Omental fat pad (tissue), 4 donors: ENCODE results near the gene OR52D1. TPM values are rescaled to one million over a fixed set of nuclear protein-coding genes. Genes with fewer than 3 reads are reported as not detected.

Experiments used
- ATAC-seq: fragments of 150-250 bp; one replicate; pipeline ENCODE4 v1.9.1; 2016; ENCODE audit warnings: mild to moderate bottlenecking, moderate library complexity; ENCODE audit not compliant: low FRiP score
- DNase-seq: peaks from one replicate; pipeline ENCODE4 v3.0.0-alpha.2; 2019; ENCODE audit warnings: low spot score
- total RNA-seq, 4 donors: library from RNA; depleted of rRNA; stranded (reverse); fragments of >200 nt; gene quantifications; one replicate each; pipeline ENCODE4 v1.1.0, GENCODE V29; 2016
- TF ChIP-seq, protein P1 (sequence below), 3 donors: fragments of 450-650 bp; IDR thresholded peaks; one replicate each; pipeline ENCODE4 v1.5.1; 2016 to 2017; ENCODE audit warnings: antibody characterized with exemption in 3 of 3, mild to moderate bottlenecking in 3 of 3, moderate library complexity in 2 of 3

Gene OR52D1
- total RNA-seq, 4 donors from 2014 or later, result not detected

DNA sequence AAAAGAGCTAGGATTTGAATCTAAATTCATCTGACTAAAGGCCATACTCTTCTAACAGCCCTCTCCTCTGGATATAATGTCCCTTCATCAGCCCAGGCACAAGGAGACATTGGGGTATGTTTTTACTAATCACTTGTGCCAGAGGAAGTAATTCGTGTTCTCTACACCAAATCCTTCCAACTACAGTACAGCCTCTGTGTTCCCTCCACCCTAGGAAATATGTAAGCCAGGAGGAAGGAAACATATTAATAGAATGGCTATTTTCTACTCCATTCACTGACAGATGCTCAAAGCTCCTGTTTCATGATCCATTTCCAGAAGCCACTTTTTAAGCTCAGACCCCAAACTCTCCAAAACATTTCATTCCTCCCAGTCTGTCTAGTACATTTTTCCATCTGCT, 40.0 kb downstream of the OR52D1 start:
- DNase-seq, result no peak
- no peak for ATAC-seq
- TF ChIP-seq, protein P1, sequence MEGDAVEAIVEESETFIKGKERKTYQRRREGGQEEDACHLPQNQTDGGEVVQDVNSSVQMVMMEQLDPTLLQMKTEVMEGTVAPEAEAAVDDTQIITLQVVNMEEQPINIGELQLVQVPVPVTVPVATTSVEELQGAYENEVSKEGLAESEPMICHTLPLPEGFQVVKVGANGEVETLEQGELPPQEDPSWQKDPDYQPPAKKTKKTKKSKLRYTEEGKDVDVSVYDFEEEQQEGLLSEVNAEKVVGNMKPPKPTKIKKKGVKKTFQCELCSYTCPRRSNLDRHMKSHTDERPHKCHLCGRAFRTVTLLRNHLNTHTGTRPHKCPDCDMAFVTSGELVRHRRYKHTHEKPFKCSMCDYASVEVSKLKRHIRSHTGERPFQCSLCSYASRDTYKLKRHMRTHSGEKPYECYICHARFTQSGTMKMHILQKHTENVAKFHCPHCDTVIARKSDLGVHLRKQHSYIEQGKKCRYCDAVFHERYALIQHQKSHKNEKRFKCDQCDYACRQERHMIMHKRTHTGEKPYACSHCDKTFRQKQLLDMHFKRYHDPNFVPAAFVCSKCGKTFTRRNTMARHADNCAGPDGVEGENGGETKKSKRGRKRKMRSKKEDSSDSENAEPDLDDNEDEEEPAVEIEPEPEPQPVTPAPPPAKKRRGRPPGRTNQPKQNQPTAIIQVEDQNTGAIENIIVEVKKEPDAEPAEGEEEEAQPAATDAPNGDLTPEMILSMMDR (IDR thresholded peaks at IDR 0.05), result no peak

DNA sequence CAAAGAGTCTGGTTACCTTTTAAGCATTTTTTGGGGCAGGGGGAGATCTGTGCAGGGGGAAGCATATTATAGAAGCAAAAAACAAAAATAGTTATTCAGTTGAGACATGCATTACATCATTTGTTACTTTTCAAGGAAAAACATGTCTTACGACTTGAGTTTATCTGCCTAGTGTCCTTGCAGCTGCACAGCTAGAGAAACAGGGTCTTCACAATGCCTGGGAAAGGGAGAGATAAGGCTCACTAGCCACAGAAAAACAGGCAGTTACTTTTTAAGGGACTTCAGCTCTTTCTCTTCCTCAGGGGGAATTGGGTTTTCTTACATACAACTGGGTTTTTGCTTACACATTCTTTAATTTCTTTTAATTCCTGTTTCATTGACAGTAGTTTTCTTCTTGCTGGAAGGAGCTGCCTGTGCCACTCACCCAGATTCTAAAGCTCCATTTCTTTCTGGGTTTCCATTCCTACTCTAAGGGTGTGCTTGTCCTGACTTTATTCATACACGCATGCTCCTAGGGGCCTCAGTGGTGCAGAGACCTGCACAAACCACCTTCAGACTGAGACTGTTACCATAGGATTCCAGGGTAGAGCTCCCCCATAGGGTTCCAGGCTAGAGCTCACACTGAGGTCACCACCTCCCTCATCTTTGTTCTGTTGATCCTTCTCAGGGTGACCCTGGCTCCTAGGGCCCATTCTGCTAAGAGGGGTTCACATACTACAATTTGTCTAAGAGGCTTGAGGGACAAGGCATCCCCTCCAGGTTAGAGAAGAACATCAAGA, 42.8 kb downstream of the OR52D1 start:
- no peak for DNase-seq
- TF ChIP-seq, protein P1 (IDR thresholded peaks at IDR 0.05), result no peak
- ATAC-seq, result no peak

DNA sequence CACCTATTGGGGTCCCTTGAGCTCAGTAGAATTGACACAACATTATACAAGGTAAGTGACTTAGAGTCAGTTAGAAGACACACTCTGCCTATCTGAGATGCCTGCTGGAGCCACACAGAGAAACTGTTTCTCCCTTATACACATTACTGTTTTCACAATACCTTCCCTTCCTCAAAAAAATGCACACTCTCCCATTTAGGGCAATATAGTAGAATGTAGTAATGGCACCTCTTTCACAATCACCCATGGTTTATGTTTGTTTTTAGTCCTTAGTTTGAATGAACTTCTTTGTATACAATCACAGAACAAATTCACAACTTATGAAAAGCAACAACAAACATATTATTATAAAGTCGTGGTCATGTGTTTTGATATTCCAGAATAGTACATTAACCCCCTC, 45.6 kb downstream of the OR52D1 start:
- TF ChIP-seq, protein P1 (IDR thresholded peaks at IDR 0.05), result no peak
- ATAC-seq, result no peak

DNA sequence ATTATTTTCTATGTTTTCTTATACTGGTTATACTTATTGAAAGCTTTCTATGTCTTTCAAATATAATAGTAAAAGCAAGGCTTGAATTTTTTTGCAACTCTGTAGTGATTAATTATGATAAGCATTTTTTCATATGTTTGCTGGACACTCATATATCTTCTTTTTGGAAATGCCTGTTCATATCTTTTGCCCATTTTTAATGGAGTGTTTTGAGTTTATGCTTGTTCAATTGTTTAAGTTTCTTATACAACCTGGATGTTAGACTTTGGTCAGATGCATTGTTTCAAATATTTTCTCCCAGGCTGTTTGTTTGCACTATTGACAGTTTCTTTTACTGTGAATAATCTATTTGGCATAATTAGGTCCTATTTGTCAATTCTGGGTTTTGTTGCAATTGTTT, 48.0 kb downstream of the OR52D1 start:
- ATAC-seq, result no peak
- TF ChIP-seq, protein P1 (IDR thresholded peaks at IDR 0.05), result no peak
- DNase-seq, result no peak

More for the DNA sequence above, 45.6 kb downstream of the OR52D1 start:
- DNase-seq, result no peak

Other genes starting within 250 kb of the OR52D1 start
- not detected for gene HBG1, start 238.8 kb upstream of the OR52D1 start, total RNA-seq
- 1 to 10 TPM in 1 of 4 donors, not detected in 3; 2.1 TPM for gene HBG2, start 233.9 kb upstream of the OR52D1 start, total RNA-seq
- not detected for gene HBE1, start 218.7 kb upstream of the OR52D1 start, total RNA-seq
- not detected for gene OR51B4, start 186.7 kb upstream of the OR52D1 start, total RNA-seq
- gene OR51B2, start 164.4 kb upstream of the OR52D1 start, total RNA-seq, result 1 to 10 TPM in 1 of 4 donors, under 1 TPM in 1, not detected in 2; 0.46 to 1.1 TPM
- gene OR51B5, start 145.2 kb upstream of the OR52D1 start, total RNA-seq, result under 1 TPM in 3 of 4 donors, not detected in 1; 0.36 to 0.63 (median 0.46) TPM
- gene OR51B6, start 137.2 kb upstream of the OR52D1 start, total RNA-seq, result not detected
- gene OR51M1, start 104.9 kb upstream of the OR52D1 start, total RNA-seq, result not detected
- gene OR51Q1, start 66.6 kb upstream of the OR52D1 start, total RNA-seq, result not detected
- gene OR51I1, start 47.2 kb upstream of the OR52D1 start, total RNA-seq, result under 1 TPM in 1 of 4 donors, not detected in 3; 0.96 TPM
- gene OR51I2, start 39.4 kb upstream of the OR52D1 start, total RNA-seq, result not detected
- gene UBQLN3, start 21.3 kb downstream of the OR52D1 start, total RNA-seq, result 1 to 10 TPM in 2 of 4 donors, under 1 TPM in 2; 0.82 to 1.3 (median 0.98) TPM
- gene UBQLNL, start 28.0 kb downstream of the OR52D1 start, total RNA-seq, result 1 to 10 TPM in 2 of 4 donors, under 1 TPM in 2; 0.19 to 1.7 (median 0.81) TPM
- 1 to 10 TPM in 1 of 4 donors, under 1 TPM in 1, not detected in 2; 0.48 to 1.8 TPM for gene OR52H1, start 59.9 kb downstream of the OR52D1 start, total RNA-seq
- gene OR52B6, start 92.2 kb downstream of the OR52D1 start, total RNA-seq, result not detected
- gene TRIM6, start 108.0 kb downstream of the OR52D1 start, total RNA-seq, result 1 to 10 TPM; 1.9 to 3.3 (median 2.8) TPM
- 1 to 10 TPM; 3.7 to 9.6 (median 6.6) TPM for gene TRIM34, start 136.3 kb downstream of the OR52D1 start, total RNA-seq
- 10 to 100 TPM; 18.0 to 24.4 (median 21.1) TPM for gene TRIM5, start 196.4 kb downstream of the OR52D1 start, total RNA-seq
- gene TRIM22, start 201.1 kb downstream of the OR52D1 start, total RNA-seq, result 100 to 1,000 TPM in 1 of 4 donors, 10 to 100 TPM in 3; 22.3 to 163 (median 55.7) TPM
- under 1 TPM in 1 of 4 donors, not detected in 3; 0.47 TPM for gene OR56B1, start 247.8 kb downstream of the OR52D1 start, total RNA-seq